Measurements from ENCODE around the gene NCK2.

- TF ChIP-seq POLR2AphosphoS5 (IDR thresholded peaks at IDR 0.05) (no peak), POLR2A (IDR thresholded peaks at IDR 0.05) (no peak)
Measured at GRCh38 chr2:105764059-105764458, 19.3 kb downstream of the NCK2 start.

Measured in prostate gland (tissue), 1 donor.